ENCODE results near the gene MEPE. TPM values are rescaled to one million over a fixed set of nuclear protein-coding genes. Genes with fewer than 3 reads are reported as not detected.

Gene MEPE
- total and polyA plus RNA-seq, 2 of the 8 experiments (the other 6 are each of a cell fraction or from before 2014, with no cell fraction given), result not detected

DNA sequence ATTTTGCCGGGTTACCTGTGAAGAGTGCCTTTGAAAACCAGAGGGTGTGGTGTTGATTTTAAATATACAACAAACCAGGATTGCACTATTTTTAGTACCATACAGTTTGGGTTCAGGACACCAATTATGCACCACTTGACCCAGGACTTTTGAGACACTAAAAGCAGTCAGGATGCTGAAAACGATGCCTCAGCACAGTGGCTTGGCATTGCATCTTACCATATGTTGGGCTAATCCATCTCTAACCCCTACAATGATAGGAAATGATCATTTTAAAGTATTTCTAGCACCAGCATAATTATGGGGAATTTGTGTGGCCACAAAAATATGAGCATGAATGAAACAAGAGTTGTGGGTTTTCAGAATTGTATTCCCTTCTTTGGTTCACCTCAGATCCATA, 29.3 kb upstream of the MEPE start (continued):
- TF ChIP-seq, protein P1, sequence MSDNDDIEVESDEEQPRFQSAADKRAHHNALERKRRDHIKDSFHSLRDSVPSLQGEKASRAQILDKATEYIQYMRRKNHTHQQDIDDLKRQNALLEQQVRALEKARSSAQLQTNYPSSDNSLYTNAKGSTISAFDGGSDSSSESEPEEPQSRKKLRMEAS (IDR thresholded peaks at IDR 0.05), result no peak
- TF ChIP-seq SP4 (IDR thresholded peaks at IDR 0.05; ENCODE audit: low read length) (no peak), POU5F1 (IDR thresholded peaks at IDR 0.05; ENCODE audit: low read depth, low read length) (no peak)
